GM18909 (cell line): ENCODE results near the gene LZTS3.
"Not testable (repeated sequence)": the region's sequence is repeated elsewhere in the genome, so short reads cannot be mapped to it uniquely, and the experiment has no call there.

Experiments
- ATAC-seq: cut with Tn5 transposase; IDR thresholded peaks from one replicate; pipeline ENCODE4 v1.9.1; 2021; ENCODE audit warnings: mild to moderate bottlenecking; ENCODE audit not compliant: unreplicated experiment, poor library complexity

Gene LZTS3

GRCh38 chr20:3150908-3151307 lies 22.4 kb downstream of the LZTS3 start:
- ATAC-seq: no peak

DNA sequence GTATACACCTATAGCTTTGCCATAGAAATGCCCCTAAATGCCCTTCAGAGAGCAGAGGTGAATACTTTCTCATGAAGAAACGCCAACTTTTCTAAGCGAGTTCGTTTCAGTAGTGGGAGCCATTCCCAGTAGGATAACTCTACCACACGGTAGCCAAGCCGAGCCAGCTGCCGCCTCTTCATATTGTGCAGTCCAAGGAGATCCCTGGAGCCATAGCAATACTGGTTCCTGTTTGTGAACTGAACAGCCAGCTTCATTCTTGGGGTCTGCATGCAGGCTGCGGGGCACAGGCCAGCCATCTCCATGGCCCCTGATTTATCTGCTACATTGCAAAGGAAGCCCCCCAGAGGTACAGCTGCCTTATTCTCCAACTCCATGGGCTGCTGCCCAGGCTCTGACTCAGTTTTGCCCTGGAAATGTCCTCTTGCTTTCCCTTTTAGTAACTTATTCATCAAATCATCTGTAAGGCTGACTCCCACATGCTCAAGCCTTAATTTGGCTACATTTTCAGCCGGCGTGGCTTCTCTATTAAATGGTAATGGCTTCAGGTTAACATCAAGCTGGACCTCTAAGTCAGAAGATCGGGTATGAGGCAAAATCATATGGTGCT lies 26.5 kb downstream of the LZTS3 start:
- no peak for ATAC-seq

DNA sequence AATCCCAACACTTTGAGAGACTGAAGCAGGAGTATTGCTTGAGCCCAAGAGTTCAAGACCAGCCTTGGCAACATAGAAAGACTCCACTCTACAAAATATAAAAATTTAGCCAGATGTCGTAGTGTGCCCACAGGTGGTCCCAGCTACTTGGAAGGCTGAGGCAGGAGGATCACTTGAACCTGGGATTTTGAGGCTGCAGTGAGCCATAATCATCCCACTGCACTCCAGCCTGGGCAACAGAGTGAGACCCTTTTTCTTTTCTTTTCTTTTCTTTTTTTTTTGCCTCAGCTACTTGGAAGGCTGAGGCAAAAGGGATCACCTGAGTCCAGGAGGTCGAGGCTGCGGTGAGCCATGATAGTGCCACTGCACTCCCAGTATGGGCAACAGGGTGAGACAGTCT lies 31.6 kb downstream of the LZTS3 start:
- no peak for ATAC-seq

- no peak for ATAC-seq
These were observed 35.9 kb downstream of the LZTS3 start for GRCh38 chr20:3137492-3137891.

GRCh38 chr20:3135507-3136070 lies 37.8 kb downstream of the LZTS3 start:
- ATAC-seq: no peak

DNA sequence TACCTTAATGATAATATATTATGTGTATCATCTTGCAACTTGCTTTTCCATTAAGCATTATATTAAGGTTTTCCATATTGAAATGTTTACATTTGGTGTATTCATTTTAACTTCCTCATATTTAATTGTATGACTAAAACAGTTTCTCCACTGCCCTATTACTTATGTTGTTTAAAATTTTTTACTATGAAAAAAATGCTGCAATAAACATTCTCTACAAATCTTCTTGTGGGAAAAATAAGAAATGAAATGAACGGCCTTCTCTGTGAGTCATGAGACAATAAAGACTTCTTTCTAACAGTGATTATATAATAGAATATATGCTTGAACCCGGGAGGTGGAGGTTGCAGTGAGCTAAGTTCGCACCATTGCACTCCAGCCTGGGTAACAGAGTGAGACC lies 39.2 kb downstream of the LZTS3 start:
- ATAC-seq: no peak

- no peak for ATAC-seq
These were observed 40.2 kb downstream of the LZTS3 start for GRCh38 chr20:3133155-3133554.

- ATAC-seq: no peak
These were observed 43.2 kb downstream of the LZTS3 start for GRCh38 chr20:3130051-3130600.

DNA sequence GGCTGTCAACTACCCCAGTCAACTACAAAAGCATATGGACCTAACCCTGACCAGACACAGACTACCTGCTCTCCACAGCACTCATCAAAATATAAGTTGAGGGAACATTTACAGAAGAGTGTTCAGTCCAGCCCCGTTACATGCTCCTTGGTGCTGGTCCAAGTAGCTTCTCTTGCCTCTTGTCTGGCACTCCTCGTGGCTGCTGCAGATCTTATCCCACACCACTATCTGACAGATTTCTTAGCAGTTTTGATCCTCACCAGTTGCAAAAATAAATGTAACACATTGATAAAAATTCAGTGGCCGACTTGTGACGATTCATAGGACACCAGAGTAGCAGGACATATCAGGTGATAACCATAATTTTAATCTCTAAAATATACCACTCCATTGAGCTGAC lies 44.3 kb downstream of the LZTS3 start:
- no peak for ATAC-seq

- no peak for ATAC-seq
These were observed 44.9 kb downstream of the LZTS3 start for GRCh38 chr20:3128275-3128984.

DNA sequence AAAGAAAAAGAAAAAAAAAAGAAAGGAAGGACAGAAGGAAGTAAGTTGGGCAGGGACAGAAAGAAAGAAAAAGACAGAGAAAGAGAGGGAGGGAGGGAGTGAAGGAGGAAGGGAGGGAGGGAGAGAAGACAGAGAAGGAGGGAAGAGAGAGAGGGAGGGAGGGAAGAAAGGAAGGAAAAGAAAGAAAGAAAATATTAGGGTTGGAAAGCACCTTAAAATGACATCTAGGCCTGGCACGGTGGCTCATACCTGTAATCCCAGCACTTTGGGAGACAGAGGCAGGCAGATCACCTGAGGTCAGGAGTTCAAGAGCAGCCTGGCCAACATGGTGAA lies 46.9 kb downstream of the LZTS3 start:
- ATAC-seq: no peak

DNA sequence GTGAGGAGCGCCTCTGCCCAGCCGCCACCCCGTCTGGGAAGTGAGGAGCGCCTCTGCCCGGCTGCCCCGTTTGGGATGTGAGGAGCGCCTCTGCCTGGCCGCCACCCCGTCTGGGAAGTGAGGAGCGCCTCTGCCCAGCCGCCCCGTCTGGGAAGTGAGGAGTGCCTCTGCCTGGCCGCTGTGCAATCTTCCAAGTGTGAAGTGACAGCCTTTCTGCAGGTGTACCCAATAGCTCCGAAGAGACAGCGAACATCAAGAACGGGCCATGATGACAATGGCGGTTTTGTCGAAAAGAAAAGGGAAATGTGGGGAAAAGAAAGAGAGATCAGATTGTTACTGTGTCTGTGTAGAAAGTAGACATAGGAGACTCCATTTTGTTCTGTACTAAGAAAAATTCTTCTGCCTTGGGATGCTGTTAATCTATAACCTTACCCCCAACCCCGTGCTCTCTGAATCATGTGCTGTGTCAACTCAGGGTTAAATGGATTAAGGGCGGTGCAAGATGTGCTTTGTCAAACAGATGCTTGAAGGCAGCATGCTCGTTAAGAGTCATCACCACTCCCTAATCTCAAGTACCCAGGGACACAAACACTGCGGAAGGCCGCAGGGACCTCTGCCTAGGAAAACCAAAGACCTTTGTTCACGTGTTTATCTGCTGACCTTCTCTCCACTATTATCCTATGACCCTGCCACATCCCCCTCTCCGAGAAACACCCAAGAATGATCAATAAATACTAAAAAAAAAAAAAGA lies 47.4 kb downstream of the LZTS3 start:
- ATAC-seq: not testable (repeated sequence)

- ATAC-seq: not testable (repeated sequence)
These were observed 48.4 kb downstream of the LZTS3 start for GRCh38 chr20:3124773-3125560.

DNA sequence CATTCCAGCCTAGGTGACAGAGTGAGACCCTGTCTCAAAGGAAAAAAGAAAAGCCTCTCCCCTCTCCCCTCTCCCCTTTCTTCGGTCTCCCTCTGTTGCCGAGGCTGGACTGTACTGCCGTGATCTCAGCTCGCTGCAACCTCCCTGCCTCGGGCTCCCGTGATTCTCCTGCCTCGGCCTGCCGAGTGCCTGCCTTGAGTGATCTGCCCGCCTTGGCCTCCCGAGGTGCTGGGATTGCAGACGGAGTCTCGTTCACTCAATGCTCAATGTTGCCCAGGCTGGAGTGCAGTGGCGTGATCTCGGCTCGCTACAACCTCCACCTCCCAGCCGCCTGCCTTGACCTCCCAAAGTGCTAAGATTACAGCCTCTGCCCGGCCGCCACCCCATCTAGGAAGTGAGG lies 49.2 kb downstream of the LZTS3 start:
- ATAC-seq: not testable (repeated sequence)

DNA sequence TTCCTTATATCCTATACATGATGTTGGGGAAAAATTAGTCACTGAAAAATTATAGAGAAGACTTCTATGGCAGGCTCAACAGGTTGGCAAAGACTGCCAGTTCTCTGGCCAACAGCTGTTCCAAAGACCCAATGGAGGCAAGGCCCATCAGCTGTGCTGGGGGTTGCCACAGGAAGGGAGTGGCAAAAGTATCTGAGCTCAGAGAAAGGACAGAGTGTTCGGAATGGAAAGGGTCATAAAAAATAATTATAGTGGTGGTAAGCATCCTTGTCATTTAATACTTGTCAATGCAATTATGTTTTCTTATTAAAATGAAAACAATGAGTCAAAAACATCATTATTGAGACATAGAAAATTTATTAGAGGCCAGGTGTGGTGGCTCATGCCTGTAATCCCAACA lies 49.8 kb downstream of the LZTS3 start:
- no peak for ATAC-seq

DNA sequence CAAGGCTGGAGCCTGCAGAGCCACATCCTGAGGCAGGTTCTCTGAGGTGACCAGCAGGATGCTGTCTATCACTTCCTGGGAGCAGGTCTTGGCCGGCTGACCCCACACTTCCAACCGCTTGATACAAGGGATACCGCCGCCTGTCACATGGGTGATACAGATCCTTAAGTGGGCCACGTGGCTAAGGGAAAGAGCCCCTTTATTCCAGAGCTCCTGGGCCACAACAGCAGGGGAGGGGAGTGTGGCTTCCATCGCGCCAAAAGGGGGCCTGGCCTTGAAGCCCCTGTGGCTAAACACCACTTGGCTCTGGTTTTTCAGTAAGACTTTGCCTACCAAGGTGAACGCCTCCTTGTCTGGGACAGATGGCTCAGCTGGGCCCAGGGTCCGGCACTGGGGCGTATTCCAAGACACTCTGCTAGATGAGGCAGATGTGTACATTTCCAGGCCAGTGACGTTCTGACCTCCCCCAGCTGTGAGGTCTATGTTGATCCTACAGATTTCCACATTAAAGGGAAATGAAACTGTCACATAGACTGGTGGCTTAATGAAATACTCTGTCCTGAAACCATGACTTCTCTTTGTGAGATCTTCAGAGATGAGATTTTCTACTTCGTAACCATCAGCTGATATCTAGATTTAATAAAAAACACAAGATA lies 51.3 kb downstream of the LZTS3 start:
- no peak for ATAC-seq

- ATAC-seq: no peak
These were observed 52.0 kb downstream of the LZTS3 start for GRCh38 chr20:3121271-3121911.

GRCh38 chr20:3119044-3119443 lies 54.3 kb downstream of the LZTS3 start:
- ATAC-seq: no peak

DNA sequence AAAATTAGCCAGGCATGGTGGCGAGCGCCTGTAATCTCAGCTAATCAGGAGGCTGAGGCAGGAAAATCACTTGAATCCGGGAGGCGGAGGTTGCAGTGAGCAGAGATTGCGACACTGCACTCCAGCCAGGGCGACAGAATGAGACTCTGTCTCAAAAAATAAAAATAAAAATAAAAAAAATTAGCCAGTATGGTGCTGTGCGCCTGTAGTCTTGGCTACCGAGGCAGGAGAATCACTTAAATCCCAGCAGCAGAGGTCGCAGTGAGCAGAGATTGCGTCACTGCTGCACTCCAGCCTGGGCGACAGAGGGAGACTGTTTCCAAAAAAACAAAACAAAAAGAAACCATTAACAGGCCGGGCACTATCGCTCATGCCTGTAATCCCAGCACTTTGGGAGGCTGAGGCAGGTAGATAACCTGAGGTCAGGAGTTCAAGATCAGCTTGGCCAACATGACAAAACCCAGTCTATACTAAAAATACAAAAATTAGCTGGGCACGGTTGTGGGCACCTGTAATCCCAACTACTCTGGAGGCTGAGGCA lies 55.4 kb downstream of the LZTS3 start:
- ATAC-seq: not testable (repeated sequence)
